Skeletal muscle satellite cell (primary cell): ENCODE measurements around the gene RASGRF2.

Source experiments
- H3K27me3 ChIP-seq: 2 replicates; pipeline ENCODE4 v1.7.0; 2013; ENCODE audit warnings: low read length; ENCODE audit not compliant: control insufficient read depth, insufficient read depth
- H3K36me3 ChIP-seq: 2 replicates; pipeline ENCODE4 v1.7.0; 2013; ENCODE audit warnings: mild to moderate bottlenecking, control low read depth, low read length; ENCODE audit not compliant: insufficient read depth
- H3K4me1 ChIP-seq: 2 replicates; pipeline ENCODE4 v1.7.0; 2013; ENCODE audit warnings: low read length; ENCODE audit not compliant: control insufficient read depth, insufficient read depth
- H3K4me2 ChIP-seq: 2 replicates; pipeline ENCODE4 v1.7.0; 2013; ENCODE audit warnings: mild to moderate bottlenecking, low read length
- H3K4me3 ChIP-seq: 2 replicates; pipeline ENCODE4 v1.7.0; 2013; ENCODE audit warnings: low read length
- H3K9ac ChIP-seq: 2 replicates; pipeline ENCODE4 v1.7.0; 2013; ENCODE audit warnings: mild to moderate bottlenecking, low read depth, low read length, moderate library complexity
- H3K9me3 ChIP-seq: replicated peaks from 2 replicates; pipeline ENCODE4 v1.7.0; 2013; ENCODE audit warnings: mild to moderate bottlenecking, control low read depth, low read length

The RASGRF2 gene

GRCh38 chr5:80967500-80968181 is 7.5 kb downstream of the RASGRF2 start:
- Histone ChIP-seq H3K36me3 (no peaks in the 10 kb centered on the region), H3K9ac (no peak overlapping the region), H3K27me3 (no peaks in the 10 kb centered on the region), H3K4me1 (peaks cover 28% of the 10 kb centered on the region), H3K4me3 (no peak overlapping the region), H3K9me3 (no peaks in the 10 kb centered on the region), H3K4me2 (peak overlapping the region; percentile 37)

GRCh38 chr5:80973027-80973426 is 12.9 kb downstream of the RASGRF2 start:
- H3K9ac ChIP-seq = no peak overlapping the region
- no peaks in the 10 kb centered on the region for H3K36me3 ChIP-seq
- H3K4me1 ChIP-seq = peaks cover 4% of the 10 kb centered on the region
- H3K9me3 ChIP-seq = no peaks in the 10 kb centered on the region
- no peak overlapping the region for H3K4me3 ChIP-seq
- no peaks in the 10 kb centered on the region for H3K27me3 ChIP-seq
- H3K4me2 ChIP-seq = no peak overlapping the region

DNA sequence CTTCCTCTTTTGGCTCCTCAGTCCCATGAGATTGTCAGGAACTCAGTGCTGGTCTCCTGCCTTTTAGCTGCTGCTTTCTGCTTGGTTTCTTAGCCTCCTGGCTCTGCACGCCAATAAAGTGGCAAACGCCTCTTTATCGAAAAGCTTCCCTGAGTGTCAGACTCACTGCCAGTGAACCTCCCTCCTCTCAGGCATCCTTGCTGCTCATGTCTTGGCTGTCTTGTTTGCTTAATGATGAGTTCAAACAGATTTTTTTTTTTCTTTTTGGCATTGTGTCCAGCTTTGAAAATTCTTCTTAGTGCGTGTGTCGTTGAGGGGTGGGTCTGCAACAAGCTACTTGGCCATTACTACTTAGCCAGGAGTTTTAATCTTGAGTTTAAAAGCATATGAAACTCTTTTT is 14.9 kb downstream of the RASGRF2 start:
- no peaks in the 10 kb centered on the region for H3K4me1 ChIP-seq
- H3K9ac ChIP-seq = no peak overlapping the region
- no peaks in the 10 kb centered on the region for H3K9me3 ChIP-seq
- H3K27me3 ChIP-seq = no peaks in the 10 kb centered on the region
- H3K36me3 ChIP-seq = no peaks in the 10 kb centered on the region
- no peak overlapping the region for H3K4me2 ChIP-seq
- no peak overlapping the region for H3K4me3 ChIP-seq

GRCh38 chr5:80976985-80977384 is 16.8 kb downstream of the RASGRF2 start:
- Histone ChIP-seq H3K4me2 (no peak overlapping the region), H3K9ac (no peak overlapping the region), H3K4me1 (no peaks in the 10 kb centered on the region), H3K4me3 (no peak overlapping the region), H3K36me3 (no peaks in the 10 kb centered on the region), H3K9me3 (no peaks in the 10 kb centered on the region), H3K27me3 (no peaks in the 10 kb centered on the region)

GRCh38 chr5:80977764-80978163 is 17.6 kb downstream of the RASGRF2 start:
- Histone ChIP-seq H3K4me3 (no peak overlapping the region), H3K9ac (no peak overlapping the region), H3K4me1 (no peaks in the 10 kb centered on the region), H3K9me3 (no peaks in the 10 kb centered on the region), H3K36me3 (no peaks in the 10 kb centered on the region), H3K27me3 (no peaks in the 10 kb centered on the region), H3K4me2 (no peak overlapping the region)

- Histone ChIP-seq H3K9ac (no peak overlapping the region), H3K9me3 (no peaks in the 10 kb centered on the region), H3K4me2 (no peak overlapping the region), H3K27me3 (no peaks in the 10 kb centered on the region), H3K4me1 (no peaks in the 10 kb centered on the region), H3K36me3 (no peaks in the 10 kb centered on the region), H3K4me3 (no peak overlapping the region)
Observed at GRCh38 chr5:80978772-80979317, 18.7 kb downstream of the RASGRF2 start.

DNA sequence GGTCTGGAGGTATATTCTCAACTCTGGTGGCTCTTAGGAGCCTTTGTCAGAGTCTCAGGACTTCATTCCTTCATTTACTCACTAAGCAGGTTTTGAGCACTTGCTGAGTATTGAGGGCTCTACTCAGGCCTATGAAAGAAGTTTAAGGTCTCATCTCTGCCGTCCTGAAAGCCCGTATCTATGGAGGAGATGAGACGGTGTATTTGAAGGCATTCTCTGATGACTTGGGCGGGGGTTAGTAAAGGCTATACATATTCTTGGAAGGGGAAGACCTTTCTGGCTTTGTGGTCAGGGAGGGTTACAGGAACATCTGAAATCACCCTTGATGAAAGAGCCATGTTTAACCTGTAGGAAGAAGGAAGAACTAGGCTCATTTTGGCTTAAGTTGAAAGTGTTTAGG is 21.9 kb downstream of the RASGRF2 start:
- no peaks in the 10 kb centered on the region for H3K9me3 ChIP-seq
- H3K4me2 ChIP-seq = no peak overlapping the region
- no peak overlapping the region for H3K9ac ChIP-seq
- no peaks in the 10 kb centered on the region for H3K36me3 ChIP-seq
- no peak overlapping the region for H3K4me3 ChIP-seq
- H3K4me1 ChIP-seq = no peaks in the 10 kb centered on the region
- H3K27me3 ChIP-seq = no peaks in the 10 kb centered on the region

GRCh38 chr5:80985600-80986228 is 25.6 kb downstream of the RASGRF2 start:
- Histone ChIP-seq H3K9me3 (no peaks in the 10 kb centered on the region), H3K4me1 (no peaks in the 10 kb centered on the region), H3K4me2 (no peak overlapping the region), H3K4me3 (no peak overlapping the region), H3K9ac (no peak overlapping the region), H3K27me3 (peaks cover 2% of the 10 kb centered on the region), H3K36me3 (no peaks in the 10 kb centered on the region)

GRCh38 chr5:80986382-80986781 is 26.2 kb downstream of the RASGRF2 start:
- H3K9me3 ChIP-seq = no peaks in the 10 kb centered on the region
- H3K9ac ChIP-seq = no peak overlapping the region
- H3K4me1 ChIP-seq = no peaks in the 10 kb centered on the region
- H3K4me2 ChIP-seq = no peak overlapping the region
- H3K27me3 ChIP-seq = peaks cover 3% of the 10 kb centered on the region
- no peak overlapping the region for H3K4me3 ChIP-seq
- H3K36me3 ChIP-seq = no peaks in the 10 kb centered on the region

DNA sequence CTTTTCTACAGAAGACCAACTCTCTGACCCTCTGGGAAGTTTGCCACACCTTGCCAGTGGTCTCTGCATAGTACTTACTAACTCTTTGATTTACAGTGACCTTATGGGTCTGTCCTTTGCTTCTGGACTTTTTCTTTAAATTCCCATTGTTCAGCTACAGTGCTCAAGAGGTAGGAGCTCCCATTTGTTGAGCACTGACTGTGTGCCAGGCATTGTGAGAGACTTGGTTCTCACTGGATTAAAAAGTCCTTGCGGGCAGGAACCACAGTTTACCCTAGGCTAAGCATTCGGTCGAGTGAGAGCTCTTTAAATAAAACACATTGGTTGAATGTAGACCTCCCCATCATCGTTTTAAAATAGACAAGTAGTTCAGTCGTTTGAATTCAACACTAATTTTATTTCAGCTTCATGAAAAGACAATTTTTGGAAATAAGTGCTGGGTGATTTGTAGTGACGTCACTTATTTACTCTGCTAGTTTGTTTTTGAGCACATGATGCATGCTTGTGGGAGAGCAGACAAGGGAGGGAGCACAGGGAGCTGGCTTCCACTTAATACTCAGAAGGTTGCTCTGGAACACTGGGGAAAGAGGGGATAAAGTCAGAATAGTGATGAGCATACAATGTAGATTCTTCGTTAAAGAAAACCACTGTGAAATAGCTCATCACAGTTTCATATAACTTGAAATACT is 27.1 kb downstream of the RASGRF2 start:
- H3K4me2 ChIP-seq = no peak overlapping the region
- H3K27me3 ChIP-seq = peaks cover 3% of the 10 kb centered on the region
- no peaks in the 10 kb centered on the region for H3K9me3 ChIP-seq
- no peaks in the 10 kb centered on the region for H3K4me1 ChIP-seq
- H3K4me3 ChIP-seq = no peak overlapping the region
- no peaks in the 10 kb centered on the region for H3K36me3 ChIP-seq
- no peak overlapping the region for H3K9ac ChIP-seq

DNA sequence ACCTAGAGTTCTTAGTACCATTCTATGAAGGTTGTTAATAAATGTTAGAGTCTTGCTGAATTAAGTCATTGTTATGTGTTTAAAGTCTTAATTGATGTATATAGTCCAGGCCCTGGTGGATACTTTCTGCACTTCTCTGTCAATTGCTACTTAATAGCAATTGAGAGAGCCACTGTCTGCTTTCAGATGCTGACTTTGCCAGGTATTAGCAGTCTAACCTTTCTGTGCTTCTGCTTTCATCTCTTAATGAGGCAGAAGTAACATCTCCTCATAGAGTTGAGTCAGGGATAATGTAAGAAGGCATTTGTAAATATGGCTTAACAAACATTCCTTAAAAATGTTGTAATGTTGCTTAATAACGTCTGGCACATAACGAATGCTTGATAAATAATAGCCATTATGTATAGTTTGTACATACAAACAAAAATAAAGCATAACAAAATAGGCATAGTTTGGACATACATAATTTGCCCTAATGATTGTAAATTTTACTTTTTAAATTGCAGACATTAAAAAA is 28.3 kb downstream of the RASGRF2 start:
- Histone ChIP-seq H3K9me3 (no peaks in the 10 kb centered on the region), H3K27me3 (peaks cover 3% of the 10 kb centered on the region), H3K36me3 (no peaks in the 10 kb centered on the region), H3K9ac (no peak overlapping the region), H3K4me1 (no peaks in the 10 kb centered on the region), H3K4me3 (no peak overlapping the region), H3K4me2 (no peak overlapping the region)
